Sigmoid colon (tissue), 7 donors: ENCODE data around the gene KRT74. TPM values are rescaled to one million over a fixed set of nuclear protein-coding genes. Genes with fewer than 3 reads are reported as not detected.

ENCODE experiments used
- DNase-seq: peaks from one replicate; pipeline ENCODE4 v3.0.0-alpha.2; 2019
- H3K27ac ChIP-seq, 4 donors: fragments of 200-600 bp; sonication (generic); one replicate each; pipeline ENCODE4 v1.5.1; 2016 to 2019; ENCODE audit warnings: mild to moderate bottlenecking in 1 of 4
- H3K27me3 ChIP-seq, 3 donors: fragments of 200-600 bp; sonication (generic); one replicate each; pipeline ENCODE4 v1.5.1; 2019; ENCODE audit warnings: mild to moderate bottlenecking in 1 of 3
- H3K36me3 ChIP-seq, 4 donors: fragments of 200-600 bp; sonication (generic); one replicate each; pipeline ENCODE4 v1.5.1; 2016 to 2019
- H3K4me1 ChIP-seq, 4 donors: fragments of 200-600 bp; sonication (generic); one replicate each; pipeline ENCODE4 v1.5.1; 2017 to 2019
- H3K4me3 ChIP-seq, 4 donors: fragments of 200-600 bp; sonication (generic); one replicate each; pipeline ENCODE4 v1.5.1; 2017 to 2019; ENCODE audit warnings: mild to moderate bottlenecking in 2 of 4, moderate library complexity in 1 of 4
- H3K9me3 ChIP-seq, 4 donors: fragments of 200-600 bp in 3 of 4; sonication (generic) in 3 of 4; one replicate each; pipeline versions ENCODE4 v1.5.1 to v1.6.1; 2013 to 2019
- EP300 ChIP-seq, 4 donors: sonication (generic); formaldehyde crosslinking; IDR thresholded peaks; one replicate each; pipeline ENCODE4 v1.6.1; 2017; ENCODE audit warnings: antibody characterized with exemption in 4 of 4
- POLR2A ChIP-seq, 2 donors: fragments of 450-650 bp; IDR thresholded peaks; one replicate each; pipeline ENCODE4 v1.6.1; 2016; ENCODE audit warnings: antibody characterized with exemption in 2 of 2, mild to moderate bottlenecking in 2 of 2, moderate library complexity in 2 of 2
- POLR2AphosphoS5 ChIP-seq, 4 donors: sonication (generic); formaldehyde crosslinking; IDR thresholded peaks; one replicate each; pipeline ENCODE4 v1.6.1; 2017; ENCODE audit warnings: antibody characterized with exemption in 4 of 4
- WGBS, 2 donors: extraction: QIAGEN DNeasy Blood & Tissue Kit; methylation state at CpG; one replicate each; pipeline ENCODE4 v1.1.7; 2013; 5-methylcytosine and 5-hydroxymethylcytosine counted together
- intact Hi-C: fragments of 100-400 bp; cut with DNase I; formaldehyde crosslinking; loops from one replicate; pipeline ENCODE4 v1.15.1; 2023
- polyA plus RNA-seq, 3 donors: library from polyadenylated mRNA; stranded (reverse); fragments of 200-250 nt; gene quantifications; one replicate each; pipeline ENCODE4 v1.2.3, GENCODE V29; 2013
- total RNA-seq, 4 donors: library from RNA; depleted of rRNA; stranded (reverse); fragments of >200 nt; gene quantifications; one replicate each; pipeline ENCODE4 v1.1.0, GENCODE V29; 2016
- TF ChIP-seq, protein P1 (sequence below), 4 experiments: fragments of 450-650 bp in 3 of 4; fragments of 200-600 bp in 1 of 4; IDR thresholded peaks; one replicate each; pipeline ENCODE4 v1.5.1; 2016 to 2019; ENCODE audit warnings: antibody characterized with exemption in 4 of 4, mild to moderate bottlenecking in 3 of 4, moderate library complexity in 2 of 4
- donor health status: healthy with polysubstance abuse.
- donor health status: Bipolar disorder and iron deficiency.
- donor health status: healthy.

The KRT74 gene
- total and polyA plus RNA-seq, 7 donors: not detected

GRCh38 chr12:52590021-52590420, 16.4 kb upstream of the KRT74 start:
- Histone ChIP-seq H3K4me3 (no peak overlapping the region), H3K27me3 (no peaks in the 10 kb centered on the region), H3K4me1 (no peaks in the 10 kb centered on the region), H3K27ac (no peak overlapping the region), H3K9me3 (no peaks in the 10 kb centered on the region), H3K36me3 (no peaks in the 10 kb centered on the region)
- WGBS, 2 donors: 88 to 95% methylated on average over 6 of the region's 6 CpGs
- DNase-seq: peak; percentile 43
- TF ChIP-seq POLR2A (IDR thresholded peaks at IDR 0.05) (no peak), EP300 (IDR thresholded peaks at IDR 0.05) (no peak), POLR2AphosphoS5 (IDR thresholded peaks at IDR 0.05) (no peak)
- TF ChIP-seq, protein P1, sequence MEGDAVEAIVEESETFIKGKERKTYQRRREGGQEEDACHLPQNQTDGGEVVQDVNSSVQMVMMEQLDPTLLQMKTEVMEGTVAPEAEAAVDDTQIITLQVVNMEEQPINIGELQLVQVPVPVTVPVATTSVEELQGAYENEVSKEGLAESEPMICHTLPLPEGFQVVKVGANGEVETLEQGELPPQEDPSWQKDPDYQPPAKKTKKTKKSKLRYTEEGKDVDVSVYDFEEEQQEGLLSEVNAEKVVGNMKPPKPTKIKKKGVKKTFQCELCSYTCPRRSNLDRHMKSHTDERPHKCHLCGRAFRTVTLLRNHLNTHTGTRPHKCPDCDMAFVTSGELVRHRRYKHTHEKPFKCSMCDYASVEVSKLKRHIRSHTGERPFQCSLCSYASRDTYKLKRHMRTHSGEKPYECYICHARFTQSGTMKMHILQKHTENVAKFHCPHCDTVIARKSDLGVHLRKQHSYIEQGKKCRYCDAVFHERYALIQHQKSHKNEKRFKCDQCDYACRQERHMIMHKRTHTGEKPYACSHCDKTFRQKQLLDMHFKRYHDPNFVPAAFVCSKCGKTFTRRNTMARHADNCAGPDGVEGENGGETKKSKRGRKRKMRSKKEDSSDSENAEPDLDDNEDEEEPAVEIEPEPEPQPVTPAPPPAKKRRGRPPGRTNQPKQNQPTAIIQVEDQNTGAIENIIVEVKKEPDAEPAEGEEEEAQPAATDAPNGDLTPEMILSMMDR (IDR thresholded peaks at IDR 0.05): no peak
- intact Hi-C loops: no loop called here

- intact Hi-C loops: loop anchor here (10.0 kb wide), 1 partner anchor 433 kb away; no protein-coding TSS in a partner anchor
These were observed 13.9 kb upstream of the KRT74 start for GRCh38 chr12:52587563-52587962.

GRCh38 chr12:52585946-52586345, 12.3 kb upstream of the KRT74 start:
- H3K4me3 ChIP-seq: no peak overlapping the region
- TF ChIP-seq, protein P1 (IDR thresholded peaks at IDR 0.05): no peak
- TF ChIP-seq POLR2AphosphoS5 (IDR thresholded peaks at IDR 0.05) (no peak), POLR2A (IDR thresholded peaks at IDR 0.05) (no peak), EP300 (IDR thresholded peaks at IDR 0.05) (no peak)
- H3K27ac ChIP-seq: no peak overlapping the region
- H3K36me3 ChIP-seq: no peaks in the 10 kb centered on the region
- no peaks in the 10 kb centered on the region for H3K4me1 ChIP-seq
- H3K27me3 ChIP-seq: no peaks in the 10 kb centered on the region
- intact Hi-C loops: loop anchor here (10.0 kb wide), 1 partner anchor 431 kb away; no protein-coding TSS in a partner anchor
- WGBS, 2 donors: 61 to 78% methylated on average over 9 of the region's 9 CpGs
- H3K9me3 ChIP-seq: no peaks in the 10 kb centered on the region
- peak; percentile 27 for DNase-seq

More at GRCh38 chr12:52587563-52587962, 13.9 kb upstream of the KRT74 start:
- H3K4me3 ChIP-seq: no peak overlapping the region
- TF ChIP-seq, protein P1 (IDR thresholded peaks at IDR 0.05): no peak
- no peak for TF ChIP-seq POLR2A (IDR thresholded peaks at IDR 0.05)
- TF ChIP-seq EP300 (IDR thresholded peaks at IDR 0.05): no peak
- no peak for TF ChIP-seq POLR2AphosphoS5 (IDR thresholded peaks at IDR 0.05)
- H3K9me3 ChIP-seq: no peaks in the 10 kb centered on the region
- no peaks in the 10 kb centered on the region for H3K4me1 ChIP-seq
- peak; percentile 53 for DNase-seq
- H3K27me3 ChIP-seq: no peaks in the 10 kb centered on the region
- no peak overlapping the region for H3K27ac ChIP-seq
- H3K36me3 ChIP-seq: no peaks in the 10 kb centered on the region
- 86 to 92% methylated on average over 17 of the region's 17 CpGs for WGBS, 2 donors

DNA sequence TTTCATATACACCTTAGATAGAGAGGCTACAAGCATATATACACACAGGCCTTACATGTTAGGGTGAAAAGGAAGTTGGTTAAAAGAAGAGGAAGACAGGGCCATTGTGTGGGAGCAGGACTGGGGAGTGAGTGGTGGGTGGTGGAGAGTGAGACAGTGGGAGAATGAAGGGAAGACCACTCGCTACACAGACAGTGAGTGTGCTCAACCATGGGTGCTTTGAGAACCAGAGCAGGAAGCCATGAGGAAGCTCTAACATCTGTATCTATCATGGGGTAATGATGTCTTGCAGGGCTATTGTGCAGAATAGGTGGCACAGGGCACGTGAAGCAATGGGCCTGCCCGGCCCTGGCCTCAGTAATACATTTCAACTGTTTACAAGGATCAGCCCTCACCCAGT, 11.4 kb upstream of the KRT74 start:
- Histone ChIP-seq H3K4me3 (no peak overlapping the region), H3K27ac (no peak overlapping the region), H3K9me3 (no peaks in the 10 kb centered on the region), H3K36me3 (no peaks in the 10 kb centered on the region), H3K4me1 (no peaks in the 10 kb centered on the region), H3K27me3 (no peaks in the 10 kb centered on the region)
- WGBS, 2 donors: 88 to 92% methylated on average over 3 of the region's 3 CpGs
- intact Hi-C loops: loop anchor here (10.0 kb wide), 1 partner anchor 430 kb away; no protein-coding TSS in a partner anchor
- DNase-seq: peak; percentile 15
- TF ChIP-seq POLR2AphosphoS5 (IDR thresholded peaks at IDR 0.05): no peak
- no peak for TF ChIP-seq POLR2A (IDR thresholded peaks at IDR 0.05)
- TF ChIP-seq EP300 (IDR thresholded peaks at IDR 0.05): no peak
- TF ChIP-seq, protein P1 (IDR thresholded peaks at IDR 0.05): no peak

DNA sequence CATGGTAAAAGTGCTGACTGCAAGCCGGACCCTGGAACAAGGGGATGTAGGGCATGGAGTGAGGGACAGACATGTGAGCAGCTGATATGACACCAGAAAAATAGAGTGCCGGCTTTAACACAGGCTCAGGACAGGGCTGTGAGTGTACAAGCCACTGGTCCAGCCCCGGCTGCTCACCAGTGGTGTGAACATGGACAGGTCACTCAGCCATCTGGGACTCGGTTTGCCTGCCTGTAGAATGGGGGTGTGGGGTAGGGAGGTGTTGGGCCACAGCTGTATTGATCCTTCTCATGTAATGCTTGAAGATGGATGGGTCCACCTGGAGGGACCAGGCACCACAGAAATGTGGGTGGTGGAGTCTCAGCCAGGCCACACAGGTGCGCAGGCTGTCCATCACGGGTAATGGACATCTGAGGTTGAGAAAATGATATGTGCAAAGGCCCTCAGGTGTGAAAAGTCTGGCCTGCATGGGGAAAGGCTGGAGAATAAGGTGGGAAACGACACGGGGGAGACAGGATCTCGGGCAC, 10.6 kb upstream of the KRT74 start:
- TF ChIP-seq POLR2AphosphoS5 (IDR thresholded peaks at IDR 0.05): no peak
- TF ChIP-seq, protein P1 (IDR thresholded peaks at IDR 0.05): no peak
- no peak for TF ChIP-seq EP300 (IDR thresholded peaks at IDR 0.05)
- no peak for TF ChIP-seq POLR2A (IDR thresholded peaks at IDR 0.05)
- 86 to 93% methylated on average over 9 of the region's 9 CpGs for WGBS, 2 donors
- Histone ChIP-seq H3K27me3 (no peaks in the 10 kb centered on the region), H3K27ac (no peak overlapping the region), H3K4me1 (no peaks in the 10 kb centered on the region), H3K36me3 (no peaks in the 10 kb centered on the region), H3K4me3 (no peak overlapping the region), H3K9me3 (no peaks in the 10 kb centered on the region)
- intact Hi-C loops: loop anchor here (5.0 to 10.0 kb wide), 2 partner anchors 212 to 429 kb away; no protein-coding TSS in a partner anchor
- peak; percentile 26 for DNase-seq
